Right kidney (tissue), 1 donor: ENCODE measurements around the gene TEX13A.

Experiments used
- DNase-seq: peaks from one replicate; pipeline ENCODE4 v3.0.0-alpha.2; 2016

TEX13A gene

GRCh38 chrX:105173071-105173470, 47.4 kb downstream of the TEX13A start:
- no peak for DNase-seq
